ENCODE results near the gene CSNK1G3.
"Not testable (repeated sequence)": the region's sequence is repeated elsewhere in the genome, so short reads cannot be mapped to it uniquely, and the experiment has no call there.

Gene CSNK1G3

DNA sequence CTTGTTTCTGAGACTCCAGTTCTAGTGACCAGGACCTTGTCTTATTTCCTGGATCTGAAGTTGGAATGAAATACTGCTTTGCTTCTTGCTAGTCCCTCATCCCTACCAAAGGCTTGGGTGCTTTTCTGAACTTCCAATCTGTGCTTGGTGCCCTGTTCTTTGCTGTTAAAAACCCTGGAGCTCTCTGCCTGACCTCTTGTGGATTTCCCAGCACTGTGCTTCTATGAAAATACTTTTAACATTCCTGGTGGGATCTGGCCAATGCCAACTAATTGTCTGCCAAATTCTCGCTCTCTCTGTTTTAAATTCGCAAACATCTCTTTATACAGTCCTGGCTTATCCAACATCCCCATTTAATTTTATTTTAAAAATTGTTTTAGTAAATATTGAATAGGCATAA, 26.7 kb upstream of the CSNK1G3 start:
- Histone ChIP-seq H3K27ac (ENCODE audit: low read depth, low read length) (no peak overlapping the region), H3K4me3 (ENCODE audit: low read depth in 1 of 5, low read length in 5 of 5) (no peak overlapping the region), H3K9me3 (ENCODE audit: control insufficient read depth in 5 of 5, low read length in 5 of 5) (no peaks in the 10 kb centered on the region), H3K27me3 (ENCODE audit: control insufficient read depth in 5 of 5, insufficient read depth in 4 of 5, low read length in 5 of 5) (no peaks in the 10 kb centered on the region), H3K4me1 (ENCODE audit: control insufficient read depth in 5 of 5, insufficient read depth in 5 of 5, low read length in 5 of 5) (peaks cover 0 to 31% (median 7%) of the 10 kb centered on the region in 5 donors), H3K9ac (ENCODE audit: low read length in 5 of 5) (no peak overlapping the region), H3K36me3 (ENCODE audit: control insufficient read depth in 5 of 5, insufficient read depth in 5 of 5, low read length in 5 of 5) (no peaks in the 10 kb centered on the region)

DNA sequence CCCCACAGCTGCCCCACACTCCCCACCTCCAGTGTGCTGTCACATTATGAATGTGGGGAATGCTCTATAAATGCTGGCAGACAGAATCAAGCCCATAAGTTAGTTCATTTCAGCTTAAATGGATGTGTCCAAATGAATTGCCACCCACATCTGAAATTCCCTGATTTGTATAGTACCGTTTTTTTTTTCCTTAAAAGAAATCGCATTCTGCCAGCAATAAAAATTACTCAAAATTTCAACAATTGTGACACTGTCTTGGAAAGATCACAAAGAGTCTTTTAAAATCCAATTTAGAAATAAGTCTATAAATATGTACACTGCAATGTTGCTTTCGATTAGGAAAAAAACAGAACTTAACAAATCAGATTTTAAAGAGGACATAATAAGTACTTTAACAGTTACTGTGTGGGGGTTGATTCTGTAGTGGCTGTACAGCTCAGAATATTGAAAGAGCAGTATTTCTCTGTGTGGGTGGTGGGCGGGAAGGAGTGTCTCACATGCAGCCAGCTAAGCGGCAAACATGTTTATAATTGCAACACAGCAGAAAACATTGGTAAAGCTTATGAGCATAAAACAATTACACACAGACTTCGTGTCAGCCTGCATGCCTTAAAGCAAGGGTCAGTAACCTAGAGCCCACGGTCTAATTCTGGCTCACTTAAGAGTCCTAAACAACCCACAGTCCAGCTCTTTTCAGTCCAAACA, 24.9 kb upstream of the CSNK1G3 start:
- Histone ChIP-seq H3K9me3 (ENCODE audit: control insufficient read depth in 5 of 5, low read length in 5 of 5) (no peaks in the 10 kb centered on the region), H3K27ac (ENCODE audit: low read depth, low read length) (peak overlapping the region; percentile 49), H3K9ac (ENCODE audit: low read length in 5 of 5) (peak overlapping the region in 2 of 5 donors; percentile 19 to 26), H3K27me3 (ENCODE audit: control insufficient read depth in 5 of 5, insufficient read depth in 4 of 5, low read length in 5 of 5) (no peaks in the 10 kb centered on the region), H3K4me3 (ENCODE audit: low read depth in 1 of 5, low read length in 5 of 5) (peak overlapping the region in 2 of 5 donors; percentile 16 to 25), H3K36me3 (ENCODE audit: control insufficient read depth in 5 of 5, insufficient read depth in 5 of 5, low read length in 5 of 5) (no peaks in the 10 kb centered on the region), H3K4me1 (ENCODE audit: control insufficient read depth in 5 of 5, insufficient read depth in 5 of 5, low read length in 5 of 5) (peaks cover 0 to 25% (median 3%) of the 10 kb centered on the region in 5 donors)

DNA sequence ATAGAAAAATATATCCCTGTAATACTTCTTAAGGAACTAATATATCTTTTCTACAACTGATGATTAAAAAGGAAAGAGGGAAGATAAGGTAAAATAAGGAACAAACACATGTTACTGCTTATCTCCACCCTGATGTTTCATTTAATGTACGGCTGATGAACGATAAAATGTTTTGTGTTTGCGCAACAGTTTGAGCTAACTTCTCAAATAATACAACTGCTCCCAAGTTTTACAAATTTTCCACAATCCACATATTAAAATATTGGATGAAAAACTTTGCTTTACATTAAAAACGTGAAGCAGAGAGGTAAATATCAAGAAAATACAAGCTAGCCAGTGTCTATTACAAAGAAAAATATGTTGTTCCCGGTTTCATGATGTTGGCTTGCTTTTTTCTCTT, 21.0 kb upstream of the CSNK1G3 start:
- Histone ChIP-seq H3K27me3 (ENCODE audit: control insufficient read depth in 5 of 5, insufficient read depth in 4 of 5, low read length in 5 of 5) (no peaks in the 10 kb centered on the region), H3K9me3 (ENCODE audit: control insufficient read depth in 5 of 5, low read length in 5 of 5) (no peaks in the 10 kb centered on the region), H3K36me3 (ENCODE audit: control insufficient read depth in 5 of 5, insufficient read depth in 5 of 5, low read length in 5 of 5) (no peaks in the 10 kb centered on the region), H3K4me1 (ENCODE audit: control insufficient read depth in 5 of 5, insufficient read depth in 5 of 5, low read length in 5 of 5) (peaks cover 0 to 16% (median 3%) of the 10 kb centered on the region in 5 donors), H3K9ac (ENCODE audit: low read length in 5 of 5) (no peak overlapping the region), H3K27ac (ENCODE audit: low read depth, low read length) (no peak overlapping the region), H3K4me3 (ENCODE audit: low read depth in 1 of 5, low read length in 5 of 5) (no peak overlapping the region)

DNA sequence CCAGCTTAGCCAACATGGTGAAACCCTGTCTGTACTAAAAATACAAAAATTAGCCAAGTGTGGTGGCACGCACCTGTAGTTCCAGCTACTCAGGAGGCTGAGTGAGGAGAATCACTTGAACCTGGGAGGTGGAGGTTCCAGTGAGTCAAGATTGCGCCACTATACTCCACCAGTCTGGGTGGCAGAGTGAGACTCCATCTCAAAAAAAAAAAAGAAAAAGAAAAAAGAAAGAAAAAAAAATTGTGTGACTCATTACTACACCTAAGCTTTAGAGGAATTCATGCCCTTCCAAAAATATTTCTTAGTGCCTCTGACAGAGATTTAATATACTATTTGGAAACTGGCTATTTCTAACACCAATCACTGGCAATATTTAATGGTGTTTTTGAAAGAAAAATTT, 16.8 kb upstream of the CSNK1G3 start:
- H3K27ac ChIP-seq (ENCODE audit: low read depth, low read length); H3K9me3 ChIP-seq (ENCODE audit: control insufficient read depth in 5 of 5, low read length in 5 of 5); H3K9ac ChIP-seq (ENCODE audit: low read length in 5 of 5); H3K4me1 ChIP-seq (ENCODE audit: control insufficient read depth in 5 of 5, insufficient read depth in 5 of 5, low read length in 5 of 5); H3K27me3 ChIP-seq (ENCODE audit: control insufficient read depth in 5 of 5, insufficient read depth in 4 of 5, low read length in 5 of 5); H3K4me3 ChIP-seq (ENCODE audit: low read depth in 1 of 5, low read length in 5 of 5); H3K36me3 ChIP-seq (ENCODE audit: control insufficient read depth in 5 of 5, insufficient read depth in 5 of 5, low read length in 5 of 5): not testable (repeated sequence)

DNA sequence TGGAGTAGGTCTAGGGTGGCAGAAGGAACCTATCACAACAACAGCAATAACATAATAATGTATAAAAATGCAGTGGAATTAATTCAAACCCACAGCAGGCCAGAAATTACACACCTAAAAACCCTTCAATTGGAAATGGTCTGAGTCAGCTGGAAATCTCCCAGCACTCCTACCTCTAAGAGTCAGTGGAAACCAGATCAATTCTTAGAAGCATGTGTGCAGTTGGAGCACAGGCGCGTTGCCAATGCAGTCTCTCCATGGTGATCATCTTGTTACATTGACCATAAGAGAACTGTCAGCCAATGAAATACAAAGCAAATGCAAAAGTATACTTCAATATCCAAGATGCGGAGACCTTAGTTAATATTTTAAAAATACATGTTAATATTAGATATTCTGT, 15.1 kb upstream of the CSNK1G3 start:
- no peak overlapping the region for H3K4me3 ChIP-seq (ENCODE audit: low read depth in 1 of 5, low read length in 5 of 5)
- no peaks in the 10 kb centered on the region for H3K9me3 ChIP-seq (ENCODE audit: control insufficient read depth in 5 of 5, low read length in 5 of 5)
- H3K27me3 ChIP-seq (ENCODE audit: control insufficient read depth in 5 of 5, insufficient read depth in 4 of 5, low read length in 5 of 5): no peaks in the 10 kb centered on the region
- no peak overlapping the region for H3K9ac ChIP-seq (ENCODE audit: low read length in 5 of 5)
- H3K27ac ChIP-seq (ENCODE audit: low read depth, low read length): no peak overlapping the region
- H3K4me1 ChIP-seq (ENCODE audit: control insufficient read depth in 5 of 5, insufficient read depth in 5 of 5, low read length in 5 of 5): peaks cover 0 to 4% (median 0%) of the 10 kb centered on the region in 5 donors
- H3K36me3 ChIP-seq (ENCODE audit: control insufficient read depth in 5 of 5, insufficient read depth in 5 of 5, low read length in 5 of 5): no peaks in the 10 kb centered on the region

DNA sequence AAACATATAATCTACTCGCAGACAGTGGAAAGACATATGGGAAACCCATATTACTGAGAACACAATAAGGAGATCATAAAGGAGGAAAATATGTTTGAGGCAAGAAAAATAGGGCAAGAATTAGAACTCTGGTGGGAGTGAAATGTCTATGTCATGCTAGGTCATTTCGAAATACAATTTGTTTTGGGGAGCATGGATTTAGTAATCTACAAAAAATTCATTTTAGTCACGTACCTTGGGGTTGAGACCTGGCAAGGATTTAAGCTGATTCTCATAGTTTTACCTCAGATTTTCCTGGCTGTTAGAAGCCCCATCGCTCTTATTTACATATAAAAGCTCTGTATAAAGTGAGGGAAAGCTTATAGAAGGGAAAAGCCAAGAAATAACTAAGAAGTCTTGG, 11.5 kb upstream of the CSNK1G3 start:
- Histone ChIP-seq H3K9me3 (ENCODE audit: control insufficient read depth in 5 of 5, low read length in 5 of 5) (no peaks in the 10 kb centered on the region), H3K27me3 (ENCODE audit: control insufficient read depth in 5 of 5, insufficient read depth in 4 of 5, low read length in 5 of 5) (no peaks in the 10 kb centered on the region), H3K27ac (ENCODE audit: low read depth, low read length) (no peak overlapping the region), H3K4me3 (ENCODE audit: low read depth in 1 of 5, low read length in 5 of 5) (no peak overlapping the region), H3K9ac (ENCODE audit: low read length in 5 of 5) (no peak overlapping the region), H3K4me1 (ENCODE audit: control insufficient read depth in 5 of 5, insufficient read depth in 5 of 5, low read length in 5 of 5) (peaks cover 0 to 4% (median 0%) of the 10 kb centered on the region in 5 donors), H3K36me3 (ENCODE audit: control insufficient read depth in 5 of 5, insufficient read depth in 5 of 5, low read length in 5 of 5) (no peaks in the 10 kb centered on the region)

DNA sequence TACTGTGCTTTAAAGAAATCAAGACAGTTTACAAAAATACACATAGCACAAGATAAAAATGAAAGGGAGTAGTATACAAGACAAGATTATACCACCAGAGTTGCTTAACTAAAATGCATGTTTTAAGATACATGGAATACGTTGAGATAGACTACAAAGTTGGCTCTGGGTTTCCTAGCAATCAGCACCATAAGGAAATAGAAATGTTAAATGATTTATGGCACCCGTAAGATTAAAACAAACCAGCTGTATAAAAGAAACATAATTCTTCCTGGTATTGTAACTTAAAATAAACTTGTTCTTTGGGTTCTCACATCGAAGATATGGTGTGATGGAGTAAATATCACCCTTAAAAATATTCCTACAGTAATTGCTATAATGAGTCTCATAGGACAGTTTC, 9.9 kb upstream of the CSNK1G3 start:
- Histone ChIP-seq H3K27ac (ENCODE audit: low read depth, low read length) (no peak overlapping the region), H3K9ac (ENCODE audit: low read length in 5 of 5) (no peak overlapping the region)

DNA sequence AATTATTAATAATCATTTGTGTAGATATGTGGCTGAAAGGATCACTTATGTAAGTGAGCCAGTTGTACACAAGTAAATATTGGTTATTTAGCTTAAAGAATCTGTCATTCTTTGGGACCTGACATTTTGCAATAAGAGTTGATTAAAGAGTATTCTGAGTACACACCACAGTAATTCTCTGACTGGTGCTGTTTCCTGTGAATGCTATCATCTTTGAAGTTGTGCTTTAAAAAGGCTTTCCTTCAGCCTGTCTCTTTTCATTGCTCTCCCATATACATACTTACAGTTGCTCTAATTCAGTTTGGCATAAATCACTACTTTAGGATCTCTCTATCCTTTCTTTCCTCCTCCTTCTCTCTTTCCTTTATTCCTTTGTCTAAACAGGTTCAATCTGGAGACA, 8.7 kb upstream of the CSNK1G3 start:
- Histone ChIP-seq H3K27ac (ENCODE audit: low read depth, low read length) (no peak overlapping the region), H3K9me3 (ENCODE audit: control insufficient read depth in 5 of 5, low read length in 5 of 5) (no peaks in the 10 kb centered on the region), H3K36me3 (ENCODE audit: control insufficient read depth in 5 of 5, insufficient read depth in 5 of 5, low read length in 5 of 5) (no peaks in the 10 kb centered on the region), H3K27me3 (ENCODE audit: control insufficient read depth in 5 of 5, insufficient read depth in 4 of 5, low read length in 5 of 5) (no peaks in the 10 kb centered on the region), H3K4me1 (ENCODE audit: control insufficient read depth in 5 of 5, insufficient read depth in 5 of 5, low read length in 5 of 5) (peaks cover 0 to 12% (median 2%) of the 10 kb centered on the region in 5 donors), H3K4me3 (ENCODE audit: low read depth in 1 of 5, low read length in 5 of 5) (no peak overlapping the region), H3K9ac (ENCODE audit: low read length in 5 of 5) (no peak overlapping the region)

More for the DNA sequence above, 9.9 kb upstream of the CSNK1G3 start:
- Histone ChIP-seq H3K36me3 (ENCODE audit: control insufficient read depth in 5 of 5, insufficient read depth in 5 of 5, low read length in 5 of 5) (no peaks in the 10 kb centered on the region), H3K27me3 (ENCODE audit: control insufficient read depth in 5 of 5, insufficient read depth in 4 of 5, low read length in 5 of 5) (no peaks in the 10 kb centered on the region), H3K4me3 (ENCODE audit: low read depth in 1 of 5, low read length in 5 of 5) (no peak overlapping the region), H3K9me3 (ENCODE audit: control insufficient read depth in 5 of 5, low read length in 5 of 5) (no peaks in the 10 kb centered on the region), H3K4me1 (ENCODE audit: control insufficient read depth in 5 of 5, insufficient read depth in 5 of 5, low read length in 5 of 5) (peaks cover 0 to 4% (median 0%) of the 10 kb centered on the region in 5 donors)

DNA sequence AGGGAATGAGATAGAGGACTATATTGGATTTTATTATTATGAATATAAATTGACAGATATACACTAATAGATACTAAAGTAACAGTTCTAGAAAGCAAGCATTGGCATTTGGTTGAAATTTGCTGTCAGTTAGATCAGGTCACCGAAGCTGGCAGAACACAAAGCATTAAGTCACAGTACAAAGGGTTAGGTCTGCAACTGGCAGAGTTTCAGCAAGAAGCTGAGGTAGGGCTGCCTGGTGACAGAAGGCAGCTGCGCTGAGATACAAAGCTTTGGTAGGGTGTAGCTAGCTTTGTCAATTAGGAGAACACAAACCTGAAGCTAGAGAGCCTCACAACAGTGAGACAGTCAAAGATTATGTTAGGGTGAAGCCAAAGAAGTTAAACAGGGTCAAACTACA, 6.3 kb upstream of the CSNK1G3 start:
- no peaks in the 10 kb centered on the region for H3K9me3 ChIP-seq (ENCODE audit: control insufficient read depth in 5 of 5, low read length in 5 of 5)
- H3K36me3 ChIP-seq (ENCODE audit: control insufficient read depth in 5 of 5, insufficient read depth in 5 of 5, low read length in 5 of 5): no peaks in the 10 kb centered on the region
- peaks cover 0 to 16% (median 4%) of the 10 kb centered on the region in 5 donors for H3K4me1 ChIP-seq (ENCODE audit: control insufficient read depth in 5 of 5, insufficient read depth in 5 of 5, low read length in 5 of 5)
- H3K27me3 ChIP-seq (ENCODE audit: control insufficient read depth in 5 of 5, insufficient read depth in 4 of 5, low read length in 5 of 5): no peaks in the 10 kb centered on the region
- no peak overlapping the region for H3K4me3 ChIP-seq (ENCODE audit: low read depth in 1 of 5, low read length in 5 of 5)
- no peak overlapping the region for H3K9ac ChIP-seq (ENCODE audit: low read length in 5 of 5)
- no peak overlapping the region for H3K27ac ChIP-seq (ENCODE audit: low read depth, low read length)

DNA sequence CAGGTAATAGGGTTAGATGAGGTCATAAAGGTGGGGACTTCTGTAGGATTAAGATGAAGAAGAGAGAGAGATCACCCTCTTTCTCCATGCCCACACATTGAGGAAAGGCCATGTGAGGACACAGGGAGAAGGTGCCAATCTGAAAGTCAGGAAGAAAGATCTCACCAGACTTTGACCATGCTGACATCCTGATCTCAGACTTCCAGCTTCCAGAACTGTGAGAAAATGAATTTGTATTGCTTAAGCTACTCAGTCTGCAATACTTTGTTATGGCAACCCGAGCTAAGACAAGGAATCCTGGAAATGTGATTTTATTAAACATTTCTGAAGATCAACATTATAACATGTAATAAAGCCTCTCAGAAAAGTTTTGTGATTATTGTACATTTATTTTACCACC, 3.5 kb upstream of the CSNK1G3 start:
- Histone ChIP-seq H3K27ac (ENCODE audit: low read depth, low read length) (peak overlapping the region; percentile 43), H3K27me3 (ENCODE audit: control insufficient read depth in 5 of 5, insufficient read depth in 4 of 5, low read length in 5 of 5) (no peaks in the 10 kb centered on the region), H3K36me3 (ENCODE audit: control insufficient read depth in 5 of 5, insufficient read depth in 5 of 5, low read length in 5 of 5) (no peaks in the 10 kb centered on the region), H3K9ac (ENCODE audit: low read length in 5 of 5) (no peak overlapping the region), H3K4me1 (ENCODE audit: control insufficient read depth in 5 of 5, insufficient read depth in 5 of 5, low read length in 5 of 5) (peaks cover 2 to 26% (median 19%) of the 10 kb centered on the region in 5 donors), H3K9me3 (ENCODE audit: control insufficient read depth in 5 of 5, low read length in 5 of 5) (no peaks in the 10 kb centered on the region), H3K4me3 (ENCODE audit: low read depth in 1 of 5, low read length in 5 of 5) (no peak overlapping the region)

Measured in subcutaneous abdominal adipose tissue (tissue), 5 donors.